SK-N-SH (cell line): ENCODE results near the gene HDAC4. TPM values are rescaled to one million over a fixed set of nuclear protein-coding genes. Genes with fewer than 3 reads are reported as not detected.

ENCODE experiments used
- CTCF ChIA-PET: fragments of 300-600, 350-600 bp; formaldehyde crosslinking; extraction: SDS; loops from one replicate; lab custom pipeline; 2021; lab: Yijun Ruan, JAX
- POLR2A ChIA-PET: fragments of 350-600 bp; sonication (Branson Sonifier 250); formaldehyde crosslinking; extraction: SDS; loops from one replicate; lab custom pipeline; 2020; ENCODE audit warnings: antibody characterized with exemption, inconsistent platforms; lab: Yijun Ruan, JAX
- DNase-seq: peaks from one replicate; pipeline ENCODE4 v3.0.0; 2012
- H2AFZ ChIP-seq: fragments of 200-600 bp; sonication (generic); 2 replicates; pipeline ENCODE4 v1.8.1; 2016; ENCODE audit warnings: antibody characterized with exemption, mild to moderate bottlenecking, low read depth
- H3F3A ChIP-seq: fragments of 200-600 bp; sonication (generic); replicated peaks from 2 replicates; pipeline ENCODE3; 2016; ENCODE audit warnings: antibody characterized with exemption, mild to moderate bottlenecking; ENCODE audit not compliant: insufficient read depth
- H3K27ac ChIP-seq, 2 experiments: fragments of 200-500 bp in 1 of 2; fragments of 200-600 bp in 1 of 2; sonication (Bioruptor generic) in 1 of 2; sonication (generic), shearing (Covaris generic) in 1 of 2; 2 replicates each; pipeline versions ENCODE4 v1.5.1 to v1.6.1; 2014 to 2016; ENCODE audit warnings: low read depth in 2 of 2, inconsistent platforms in 1 of 2, low read length in 1 of 2, mild to moderate bottlenecking in 1 of 2, mixed read lengths in 1 of 2
- H3K27me3 ChIP-seq: fragments of 200-600 bp; sonication (generic), shearing (Covaris generic); 2 replicates; pipeline ENCODE4 v1.6.1; 2016; ENCODE audit warnings: mixed run types; ENCODE audit not compliant: insufficient read depth
- H3K36me3 ChIP-seq, 2 experiments: fragments of 200-500 bp in 1 of 2; fragments of 200-600 bp in 1 of 2; sonication (Bioruptor generic) in 1 of 2; sonication (generic) in 1 of 2; replicated peaks in 1 of 2; 2 replicates each; pipeline versions ENCODE3 to v1.5.1; 2014 to 2016; ENCODE audit warnings: low read length in 1 of 2, mild to moderate bottlenecking in 1 of 2; ENCODE audit not compliant: insufficient read depth in 2 of 2, control insufficient read depth in 1 of 2
- H3K4me1 ChIP-seq, 2 experiments: fragments of 200-500 bp in 1 of 2; fragments of 200-600 bp in 1 of 2; sonication (Bioruptor generic) in 1 of 2; sonication (generic), shearing (Covaris generic) in 1 of 2; 2 replicates each; pipeline versions ENCODE4 v1.5.1 to v1.6.1; 2014 to 2016; ENCODE audit warnings: low read depth in 1 of 2, low read length in 1 of 2, mixed run types in 1 of 2; ENCODE audit not compliant: insufficient read depth in 2 of 2, control insufficient read depth in 1 of 2
- H3K4me2 ChIP-seq: fragments of 200-600 bp; sonication (generic), shearing (Covaris generic); 2 replicates; pipeline ENCODE4 v1.6.1; 2017; ENCODE audit warnings: mixed run types
- H3K4me3 ChIP-seq, 2 experiments: fragments of 200-500 bp in 1 of 2; fragments of 200-600 bp in 1 of 2; sonication (Bioruptor generic) in 1 of 2; sonication (generic), shearing (Covaris generic) in 1 of 2; 2 replicates each; pipeline versions ENCODE4 v1.5.1 to v1.8.1; 2014 to 2016; ENCODE audit warnings: low read depth in 2 of 2, inconsistent platforms in 1 of 2, low read length in 1 of 2, mild to moderate bottlenecking in 1 of 2, mixed read lengths in 1 of 2, moderate library complexity in 1 of 2
- H3K79me2 ChIP-seq: fragments of 200-600 bp; sonication (generic); 2 replicates; pipeline ENCODE4 v1.8.1; 2017; ENCODE audit warnings: mild to moderate bottlenecking; ENCODE audit not compliant: insufficient read depth
- H3K9ac ChIP-seq: fragments of 200-600 bp; sonication (generic); 2 replicates; pipeline ENCODE4 v1.6.1; 2017; ENCODE audit warnings: mixed run types
- H3K9me2 ChIP-seq: fragments of 200-600 bp; sonication (generic); 2 replicates; pipeline ENCODE4 v1.6.1; 2017; ENCODE audit warnings: mixed run types
- H3K9me3 ChIP-seq: fragments of 200-600 bp; sonication (generic); 2 replicates; pipeline ENCODE4 v1.6.1; 2017; ENCODE audit warnings: mixed run types, mild to moderate bottlenecking, moderate library complexity
- H4K20me1 ChIP-seq: fragments of 200-600 bp; sonication (generic); 2 replicates; pipeline ENCODE4 v1.6.1; 2017; ENCODE audit warnings: mild to moderate bottlenecking, mixed run types; ENCODE audit not compliant: insufficient read depth
- CTCF ChIP-seq: fragments of 200-600 bp; sonication (generic); IDR thresholded peaks from 2 replicates; pipeline ENCODE4 v1.6.1; 2017; ENCODE audit warnings: antibody characterized with exemption, mild to moderate bottlenecking, moderate library complexity
- EP300 ChIP-seq, 2 experiments: IDR thresholded peaks; 2 replicates each; pipeline versions ENCODE4 v1.4.0 to v1.6.1; 2012; ENCODE audit warnings: borderline replicate concordance in 1 of 2, low read depth in 1 of 2, low read length in 1 of 2
- EZH2phosphoT487 ChIP-seq: fragments of 200-600 bp; sonication (generic); IDR thresholded peaks from 2 replicates; pipeline ENCODE4 v1.6.1; 2017; ENCODE audit warnings: low read depth, mixed run types, mild to moderate bottlenecking, antibody characterized with exemption, moderate library complexity, borderline replicate concordance
- FOSL2 ChIP-seq: IDR thresholded peaks from 2 replicates; pipeline ENCODE4 v1.4.0; 2012; ENCODE audit warnings: low read depth, mild to moderate bottlenecking, moderate library complexity, borderline replicate concordance
- FOXM1 ChIP-seq: IDR thresholded peaks from 2 replicates; pipeline ENCODE4 v1.4.0; 2012; ENCODE audit warnings: low read depth, mild to moderate bottlenecking
- JUND ChIP-seq: IDR thresholded peaks from 2 replicates; pipeline ENCODE4 v1.4.0; 2012
- MEF2A ChIP-seq: IDR thresholded peaks from 2 replicates; pipeline ENCODE4 v1.4.0; 2012; ENCODE audit warnings: low read depth, borderline replicate concordance
- POLR2AphosphoS5 ChIP-seq: IDR thresholded peaks from 2 replicates; pipeline ENCODE4 v1.6.1; 2012; ENCODE audit warnings: low read depth, low read length
- RAD21 ChIP-seq: IDR thresholded peaks from 2 replicates; pipeline ENCODE4 v1.6.1; 2012; ENCODE audit warnings: mild to moderate bottlenecking, low read length
- RCOR1 ChIP-seq: fragments of 150-350 bp; IDR thresholded peaks from 2 replicates; pipeline ENCODE4 v1.6.1; 2017; ENCODE audit warnings: antibody characterized with exemption, low read length
- REST ChIP-seq: IDR thresholded peaks from 2 replicates; pipeline ENCODE4 v1.6.1; 2012; ENCODE audit warnings: mild to moderate bottlenecking, low read depth, low read length, moderate library complexity
- SIN3A ChIP-seq: IDR thresholded peaks from 2 replicates; pipeline ENCODE4 v1.6.1; 2012; ENCODE audit warnings: low read depth, mild to moderate bottlenecking, low read length, moderate library complexity, borderline replicate concordance
- SMC3 ChIP-seq: IDR thresholded peaks from 2 replicates; pipeline ENCODE4 v1.6.1; 2012; ENCODE audit warnings: low read depth, low read length, improper control_type of control experiment
- TAF1 ChIP-seq: IDR thresholded peaks from 2 replicates; pipeline ENCODE4 v1.6.1; 2012; ENCODE audit warnings: low read depth, mild to moderate bottlenecking, low read length, moderate library complexity, borderline replicate concordance
- TEAD4 ChIP-seq: IDR thresholded peaks from 2 replicates; pipeline ENCODE4 v1.4.0; 2012; ENCODE audit warnings: mild to moderate bottlenecking, borderline replicate concordance; ENCODE audit not compliant: insufficient read depth
- YY1 ChIP-seq: IDR thresholded peaks from 2 replicates; pipeline ENCODE4 v1.4.0; 2012; ENCODE audit warnings: low read depth, mild to moderate bottlenecking
- WGBS: methylation state at CpG from one replicate; pipeline ENCODE4 v1.1.6; 2017; ENCODE audit warnings: low lambda C conversion rate; 5-methylcytosine and 5-hydroxymethylcytosine counted together
- polyA plus RNA-seq, 3 experiments: library from polyadenylated mRNA; depleted of rRNA; stranded (reverse); fragments of >200 nt; gene quantifications; 2 replicates each; pipeline ENCODE4 v1.2.3, GENCODE V29; 2012
- TF ChIP-seq, protein P1 (sequence below): IDR thresholded peaks from 2 replicates; pipeline ENCODE4 v1.4.0; 2012; ENCODE audit warnings: low read depth, borderline replicate concordance
- TF ChIP-seq, protein P2 (sequence below): fragments of 150-350 bp; IDR thresholded peaks from 2 replicates; pipeline ENCODE4 v1.6.1; 2016; ENCODE audit warnings: mild to moderate bottlenecking, low read depth, low read length

Gene HDAC4
- polyA plus RNA-seq, 1 of the 3 experiments (the other 2 are of a cell fraction), result 5.5 TPM

DNA sequence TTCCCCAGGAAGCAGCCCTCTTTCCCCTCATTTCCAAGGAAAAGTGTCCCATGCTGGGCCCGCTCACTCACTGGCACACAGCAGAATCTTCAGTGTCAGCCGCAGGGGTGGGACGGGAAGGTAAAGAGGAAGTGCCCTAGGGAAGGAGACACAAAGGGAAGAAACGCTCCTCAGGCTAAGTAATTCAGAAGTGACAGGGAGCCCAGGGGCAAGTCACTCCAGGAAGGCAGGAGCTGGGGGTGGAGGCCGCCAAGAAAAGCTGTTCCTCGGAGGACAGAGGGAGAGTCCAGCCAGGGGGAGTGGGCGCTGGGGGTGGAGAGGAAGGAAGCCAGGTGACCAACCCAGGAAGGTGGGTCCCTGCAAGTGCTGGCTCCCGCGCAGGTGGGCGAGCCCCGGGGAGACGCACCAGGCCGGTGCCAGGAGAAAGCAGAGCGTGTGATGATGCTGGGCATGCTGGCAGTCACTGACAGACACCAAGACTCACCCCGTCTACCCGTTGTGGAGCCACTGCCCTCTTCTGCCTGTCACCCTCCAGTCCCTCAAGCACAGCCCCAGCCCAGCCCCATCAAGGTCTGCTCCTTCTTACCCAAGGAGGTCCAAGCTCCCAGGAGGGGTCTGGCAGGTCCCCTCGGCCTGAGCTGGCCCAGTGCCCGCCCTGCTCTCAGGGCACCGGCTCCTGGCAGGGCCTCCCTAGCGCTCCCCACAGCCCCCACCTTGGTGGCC, 21.7 kb downstream of the HDAC4 start:
- no peak for TF ChIP-seq FOSL2
- no peak for TF ChIP-seq REST
- no peak for TF ChIP-seq CTCF
- TF ChIP-seq SMC3, result no peak
- no peak for TF ChIP-seq POLR2AphosphoS5
- no peak for TF ChIP-seq RCOR1
- Histone ChIP-seq H3K4me3 (no peak overlapping the region), H3K27ac (no peak overlapping the region), H3K4me1 (peaks cover 0 to 28% of the 10 kb centered on the region in 2 experiments; a peak in 1 of 4 replicates), H3K9me3 (no peaks in the 10 kb centered on the region), H4K20me1 (no peaks in the 10 kb centered on the region), H3K36me3 (no peaks in the 10 kb centered on the region), H3K9me2 (no peaks in the 10 kb centered on the region), H3F3A (no peaks in the 10 kb centered on the region), H3K27me3 (no peaks in the 10 kb centered on the region), H3K4me2 (no peak overlapping the region), H3K9ac (no peak overlapping the region), H2AFZ (no peak overlapping the region), H3K79me2 (no peaks in the 10 kb centered on the region; the same call in 1 of the 2 replicates)
- POLR2A ChIA-PET, result no interaction called here
- CTCF ChIA-PET, result interaction anchor here (1.0 kb wide), 2 partner anchors 14 to 613 kb away, joined by 3 to 5 read pairs; no protein-coding TSS in a partner anchor
- WGBS, result 95% methylated on average over 15 of the region's 20 CpGs
- no peak for DNase-seq

- CTCF ChIA-PET, result interaction anchor here (1.0 kb wide), 2 partner anchors 15 to 614 kb away, joined by 3 to 5 read pairs; no protein-coding TSS in a partner anchor
- Histone ChIP-seq H3K4me3 (no peak overlapping the region), H3K4me2 (no peak overlapping the region), H3K27me3 (no peaks in the 10 kb centered on the region), H3K36me3 (no peaks in the 10 kb centered on the region), H3K79me2 (peaks cover 4% of the 10 kb centered on the region), H2AFZ (no peak overlapping the region), H3K9ac (no peak overlapping the region), H3K9me3 (no peaks in the 10 kb centered on the region), H3K9me2 (no peaks in the 10 kb centered on the region), H3K4me1 (peaks cover 0 to 28% of the 10 kb centered on the region in 2 experiments; a peak in 1 of 4 replicates), H3F3A (no peaks in the 10 kb centered on the region), H4K20me1 (no peaks in the 10 kb centered on the region), H3K27ac (no peak overlapping the region)
- WGBS, result 97% methylated on average over 19 of the region's 36 CpGs
- DNase-seq, result no peak
- POLR2A ChIA-PET, result no interaction called here
- TF ChIP-seq JUND (no peak), YY1 (no peak), EZH2phosphoT487 (no peak), SIN3A (no peak), TAF1 (no peak), EP300 (IDR thresholded peaks at IDR 0.05; ENCODE audit: borderline replicate concordance in 1 of 2, low read depth in 1 of 2, low read length in 1 of 2) (no peak), RAD21 (no peak), TEAD4 (no peak), MEF2A (no peak), FOXM1 (no peak)
- TF ChIP-seq, protein P1, sequence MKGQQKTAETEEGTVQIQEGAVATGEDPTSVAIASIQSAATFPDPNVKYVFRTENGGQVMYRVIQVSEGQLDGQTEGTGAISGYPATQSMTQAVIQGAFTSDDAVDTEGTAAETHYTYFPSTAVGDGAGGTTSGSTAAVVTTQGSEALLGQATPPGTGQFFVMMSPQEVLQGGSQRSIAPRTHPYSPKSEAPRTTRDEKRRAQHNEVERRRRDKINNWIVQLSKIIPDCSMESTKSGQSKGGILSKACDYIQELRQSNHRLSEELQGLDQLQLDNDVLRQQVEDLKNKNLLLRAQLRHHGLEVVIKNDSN, result no peak
- TF ChIP-seq, protein P2, sequence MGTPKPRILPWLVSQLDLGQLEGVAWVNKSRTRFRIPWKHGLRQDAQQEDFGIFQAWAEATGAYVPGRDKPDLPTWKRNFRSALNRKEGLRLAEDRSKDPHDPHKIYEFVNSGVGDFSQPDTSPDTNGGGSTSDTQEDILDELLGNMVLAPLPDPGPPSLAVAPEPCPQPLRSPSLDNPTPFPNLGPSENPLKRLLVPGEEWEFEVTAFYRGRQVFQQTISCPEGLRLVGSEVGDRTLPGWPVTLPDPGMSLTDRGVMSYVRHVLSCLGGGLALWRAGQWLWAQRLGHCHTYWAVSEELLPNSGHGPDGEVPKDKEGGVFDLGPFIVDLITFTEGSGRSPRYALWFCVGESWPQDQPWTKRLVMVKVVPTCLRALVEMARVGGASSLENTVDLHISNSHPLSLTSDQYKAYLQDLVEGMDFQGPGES, result no peak
Measured at GRCh38 chr2:239378021-239378917, 22.6 kb downstream of the HDAC4 start.
